ENCODE measurements around the gene HOXD8.

Gene HOXD8

DNA sequence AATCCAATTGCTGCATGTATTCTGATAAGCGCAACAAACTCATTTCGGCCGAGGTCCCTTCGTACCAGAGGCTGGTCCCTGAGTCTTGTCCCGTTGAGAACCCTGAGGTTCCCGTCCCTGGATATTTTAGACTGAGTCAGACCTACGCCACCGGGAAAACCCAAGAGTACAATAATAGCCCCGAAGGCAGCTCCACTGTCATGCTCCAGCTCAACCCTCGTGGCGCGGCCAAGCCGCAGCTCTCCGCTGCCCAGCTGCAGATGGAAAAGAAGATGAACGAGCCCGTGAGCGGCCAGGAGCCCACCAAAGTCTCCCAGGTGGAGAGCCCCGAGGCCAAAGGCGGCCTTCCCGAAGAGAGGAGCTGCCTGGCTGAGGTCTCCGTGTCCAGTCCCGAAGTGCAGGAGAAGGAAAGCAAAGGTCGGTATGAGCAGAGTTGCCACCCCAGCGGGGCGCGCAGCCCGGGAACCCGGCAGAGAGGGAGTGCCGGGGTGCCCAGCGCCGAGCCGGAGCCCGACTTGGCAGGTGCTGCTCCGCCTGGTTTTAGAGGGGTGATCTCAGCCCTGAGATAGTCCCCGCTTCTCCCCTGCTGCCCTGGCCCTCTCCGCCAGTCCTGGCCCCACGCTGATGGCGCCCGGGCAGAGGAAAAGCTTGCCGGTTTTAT, 12.2 kb upstream of the HOXD8 start:
- DNase-seq (ENCODE audit: low spot score) = no peak

- DNase-seq (ENCODE audit: low spot score) = no peak
Observed at GRCh38 chr2:176117823-176118371, 11.6 kb upstream of the HOXD8 start.

- DNase-seq (ENCODE audit: low spot score) = no peak
Observed at GRCh38 chr2:176118601-176119339, 10.7 kb upstream of the HOXD8 start.

DNA sequence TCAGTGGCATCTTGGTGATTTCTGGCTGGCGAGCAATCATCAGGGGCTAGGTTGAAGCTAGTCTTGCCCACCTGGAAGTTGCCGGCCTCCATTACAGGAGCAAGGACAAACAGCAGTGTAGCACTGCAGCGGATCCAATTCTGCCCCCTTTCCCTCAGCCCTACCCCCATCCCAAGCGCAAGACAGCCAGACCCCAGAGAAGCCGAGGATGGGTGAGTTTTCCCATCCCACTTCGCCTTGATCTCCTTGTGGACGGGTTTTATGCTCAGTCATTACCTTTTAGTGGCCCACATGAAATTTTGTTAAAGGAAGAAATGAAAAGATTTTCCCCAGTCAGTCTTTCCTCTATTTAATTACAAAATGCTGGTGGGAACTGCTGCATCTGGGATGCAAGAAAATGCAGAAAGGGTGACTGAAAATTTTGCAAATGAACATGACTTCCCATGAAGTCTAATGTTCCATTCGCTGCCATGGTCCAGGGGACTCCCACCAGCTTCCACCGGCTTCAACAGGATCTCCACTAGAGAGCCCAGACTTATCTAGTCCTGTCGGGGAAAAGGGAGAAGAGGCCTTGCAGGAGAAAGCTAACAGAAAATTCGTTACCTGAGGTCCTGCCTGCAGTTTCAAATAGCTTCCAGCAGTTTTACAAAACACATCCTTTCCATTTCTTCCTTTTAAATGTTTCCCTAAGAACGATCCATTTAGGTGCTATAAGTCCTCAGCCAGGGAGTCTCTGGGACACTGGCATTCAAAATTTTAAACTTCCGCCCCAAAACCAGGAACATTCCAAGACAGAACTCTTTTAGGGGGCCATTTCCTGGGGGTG, 8.9 kb upstream of the HOXD8 start:
- DNase-seq (ENCODE audit: low spot score) = no peak

- no peak for DNase-seq (ENCODE audit: low spot score)
Observed at GRCh38 chr2:176121190-176122051, 8.1 kb upstream of the HOXD8 start.

DNA sequence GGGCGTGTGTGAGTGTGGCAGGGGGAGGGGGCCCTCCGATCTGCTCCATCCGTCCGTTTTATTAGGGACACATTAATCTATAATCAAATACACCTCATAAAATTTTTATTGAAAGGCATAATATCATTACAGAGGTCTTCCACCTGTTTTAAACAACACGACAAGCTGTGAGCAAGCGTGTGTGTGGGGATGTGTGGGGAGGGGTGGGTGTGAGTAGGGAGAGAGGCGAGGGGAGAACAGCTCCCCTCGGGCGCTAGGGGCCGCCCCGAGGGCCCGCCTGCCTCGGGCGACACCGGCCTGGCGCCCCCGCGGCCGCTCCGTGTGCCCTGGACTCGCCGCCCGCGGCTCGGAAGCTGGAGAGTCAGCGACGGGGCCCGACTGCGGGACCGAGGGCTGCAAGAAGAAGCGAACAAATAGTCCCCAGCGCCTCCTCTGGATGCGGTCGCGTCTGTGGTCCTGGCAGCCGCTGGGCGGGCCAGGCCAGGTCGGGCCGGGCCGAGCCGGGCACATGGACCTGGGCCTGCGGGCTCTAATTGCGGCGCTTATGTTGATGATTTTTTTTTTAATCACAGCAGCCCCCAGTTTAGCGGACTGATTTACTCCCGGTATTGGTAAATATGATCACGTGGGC, 7.3 kb upstream of the HOXD8 start:
- DNase-seq (ENCODE audit: low spot score) = no peak

GRCh38 chr2:176122683-176123410, 6.7 kb upstream of the HOXD8 start, which contains the start of gene HOXD9:
Gene HOXD9 (plus strand): TSS chr2:176122719. CDS start chr2:176122769, 50 bp downstream.
- DNase-seq (ENCODE audit: low spot score) = no peak

DNA sequence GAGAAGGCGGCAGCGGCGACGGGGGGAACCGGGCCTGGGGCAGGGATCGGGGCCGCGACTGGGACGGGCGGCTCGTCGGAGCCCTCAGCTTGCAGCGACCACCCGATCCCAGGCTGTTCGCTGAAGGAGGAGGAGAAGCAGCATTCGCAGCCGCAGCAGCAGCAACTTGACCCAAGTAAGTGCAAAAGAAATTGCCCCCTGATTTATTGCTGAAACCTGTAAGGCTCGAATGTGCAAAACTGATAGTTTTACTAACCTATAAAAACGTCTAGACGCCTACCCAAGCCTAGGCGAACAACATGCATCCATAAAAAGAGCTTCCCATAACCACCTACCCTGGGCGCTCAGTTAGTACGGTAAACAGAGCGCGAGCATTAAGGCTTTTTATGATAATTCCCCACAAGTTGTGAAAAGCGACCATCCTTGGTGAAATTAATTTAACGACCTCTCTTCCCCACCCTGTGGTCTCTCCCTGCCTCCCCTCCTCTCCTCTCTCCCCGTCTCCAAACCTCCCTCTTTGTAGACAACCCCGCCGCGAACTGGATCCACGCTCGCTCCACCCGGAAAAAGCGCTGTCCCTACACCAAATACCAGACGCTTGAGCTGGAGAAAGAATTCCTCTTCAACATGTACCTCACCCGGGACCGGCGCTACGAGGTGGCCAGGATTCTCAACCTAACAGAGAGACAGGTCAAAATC, 5.9 kb upstream of the HOXD8 start:
- no peak for DNase-seq (ENCODE audit: low spot score)

GRCh38 chr2:176124110-176124946, 5.2 kb upstream of the HOXD8 start:
- DNase-seq (ENCODE audit: low spot score) = no peak

GRCh38 chr2:176124947-176125771, 4.3 kb upstream of the HOXD8 start:
- DNase-seq (ENCODE audit: low spot score) = no peak

GRCh38 chr2:176125772-176126054, 3.8 kb upstream of the HOXD8 start:
- DNase-seq (ENCODE audit: low spot score) = no peak

GRCh38 chr2:176126929-176127773, 2.4 kb upstream of the HOXD8 start:
- DNase-seq (ENCODE audit: low spot score) = peak; percentile 65

DNA sequence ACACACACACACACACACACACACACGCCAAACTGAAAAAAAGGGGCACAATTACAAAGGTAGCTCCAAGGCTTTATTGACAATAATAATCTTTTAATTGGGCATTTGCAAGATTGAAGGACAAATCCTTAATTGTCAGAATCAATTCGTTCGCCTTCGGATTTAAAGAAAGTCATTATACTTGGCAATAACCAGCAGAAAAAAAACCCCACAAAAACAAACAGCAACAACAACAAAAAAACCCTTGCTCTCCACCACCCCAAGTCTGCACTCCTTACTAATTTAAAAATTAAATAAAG, 1.8 kb upstream of the HOXD8 start:
- DNase-seq (ENCODE audit: low spot score) = no peak

GRCh38 chr2:176128172-176128981, 1.1 kb upstream of the HOXD8 start:
- no peak for DNase-seq (ENCODE audit: low spot score)

- DNase-seq (ENCODE audit: low spot score) = no peak
Observed at GRCh38 chr2:176129813-176130146, 275 bp downstream of the HOXD8 start.

- no peak for DNase-seq (ENCODE audit: low spot score)
Observed at GRCh38 chr2:176130147-176130956, 847 bp downstream of the HOXD8 start.

Data from pons (tissue), 1 donor.